ENCODE measurements around the gene CNTNAP2. TPM values are rescaled to one million over a fixed set of nuclear protein-coding genes. Genes with fewer than 3 reads are reported as not detected.

The CNTNAP2 gene
- total RNA-seq, 4 donors from 2014 or later = 0.42 TPM; not detected in 3

DNA sequence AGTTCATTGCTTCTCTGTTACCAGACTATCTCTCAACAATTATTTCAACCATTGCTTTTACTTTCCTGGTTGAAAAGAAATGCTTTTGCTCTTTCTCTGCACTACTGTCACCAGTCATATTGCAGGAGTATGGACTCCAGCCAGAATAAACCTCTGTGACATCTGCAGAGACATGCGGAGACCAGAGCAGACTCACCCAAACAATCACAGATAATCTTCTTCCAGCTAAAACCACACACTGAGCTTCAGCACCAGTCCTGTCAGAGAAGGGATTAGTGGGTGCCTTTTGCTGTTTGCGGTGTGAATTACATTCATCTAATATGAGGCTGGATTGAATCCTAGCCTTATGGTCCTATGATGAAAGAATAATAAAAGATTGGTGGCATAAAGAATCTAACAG is 258.6 kb downstream of the CNTNAP2 start:
- 60 to 63% methylated on average over 2 of the region's 2 CpGs for WGBS, 2 donors
- H3K27ac ChIP-seq = no peak overlapping the region
- peaks cover 0 to 3% (median 0%) of the 10 kb centered on the region in 4 donors for H3K9me3 ChIP-seq
- H3K4me1 ChIP-seq = no peaks in the 10 kb centered on the region
- DNase-seq (ENCODE audit: low spot score in 2 of 2) = no peak
- no peaks in the 10 kb centered on the region for H3K27me3 ChIP-seq
- TF ChIP-seq EP300 (IDR thresholded peaks at IDR 0.05) (no peak), POLR2A (IDR thresholded peaks at IDR 0.05) (no peak)
- TF ChIP-seq, protein P1, sequence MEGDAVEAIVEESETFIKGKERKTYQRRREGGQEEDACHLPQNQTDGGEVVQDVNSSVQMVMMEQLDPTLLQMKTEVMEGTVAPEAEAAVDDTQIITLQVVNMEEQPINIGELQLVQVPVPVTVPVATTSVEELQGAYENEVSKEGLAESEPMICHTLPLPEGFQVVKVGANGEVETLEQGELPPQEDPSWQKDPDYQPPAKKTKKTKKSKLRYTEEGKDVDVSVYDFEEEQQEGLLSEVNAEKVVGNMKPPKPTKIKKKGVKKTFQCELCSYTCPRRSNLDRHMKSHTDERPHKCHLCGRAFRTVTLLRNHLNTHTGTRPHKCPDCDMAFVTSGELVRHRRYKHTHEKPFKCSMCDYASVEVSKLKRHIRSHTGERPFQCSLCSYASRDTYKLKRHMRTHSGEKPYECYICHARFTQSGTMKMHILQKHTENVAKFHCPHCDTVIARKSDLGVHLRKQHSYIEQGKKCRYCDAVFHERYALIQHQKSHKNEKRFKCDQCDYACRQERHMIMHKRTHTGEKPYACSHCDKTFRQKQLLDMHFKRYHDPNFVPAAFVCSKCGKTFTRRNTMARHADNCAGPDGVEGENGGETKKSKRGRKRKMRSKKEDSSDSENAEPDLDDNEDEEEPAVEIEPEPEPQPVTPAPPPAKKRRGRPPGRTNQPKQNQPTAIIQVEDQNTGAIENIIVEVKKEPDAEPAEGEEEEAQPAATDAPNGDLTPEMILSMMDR (IDR thresholded peaks at IDR 0.05) = no peak
- H3K4me3 ChIP-seq = no peak overlapping the region
- no peaks in the 10 kb centered on the region for H3K36me3 ChIP-seq

DNA sequence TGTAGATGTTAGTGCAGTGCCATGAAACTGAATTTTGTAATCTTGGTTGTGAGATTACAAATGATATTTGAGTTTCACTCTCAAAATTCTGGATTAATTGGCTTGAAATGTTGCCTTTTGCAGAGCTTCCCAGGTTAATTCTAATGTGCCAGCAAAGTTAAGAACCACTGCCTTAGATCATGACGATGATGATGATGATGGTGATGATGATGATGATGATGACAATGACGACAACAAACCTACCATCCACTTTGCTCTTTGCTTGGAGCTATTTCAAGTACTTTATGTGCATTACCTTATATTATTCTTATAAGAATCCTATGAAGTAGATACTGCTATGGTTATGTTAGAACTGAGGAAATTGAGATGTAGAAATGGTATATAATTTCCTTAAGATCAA is 261.6 kb downstream of the CNTNAP2 start:
- H3K9me3 ChIP-seq = peaks cover 0 to 3% (median 0%) of the 10 kb centered on the region in 4 donors
- 82 to 84% methylated on average over 2 of the region's 2 CpGs for WGBS, 2 donors

DNA sequence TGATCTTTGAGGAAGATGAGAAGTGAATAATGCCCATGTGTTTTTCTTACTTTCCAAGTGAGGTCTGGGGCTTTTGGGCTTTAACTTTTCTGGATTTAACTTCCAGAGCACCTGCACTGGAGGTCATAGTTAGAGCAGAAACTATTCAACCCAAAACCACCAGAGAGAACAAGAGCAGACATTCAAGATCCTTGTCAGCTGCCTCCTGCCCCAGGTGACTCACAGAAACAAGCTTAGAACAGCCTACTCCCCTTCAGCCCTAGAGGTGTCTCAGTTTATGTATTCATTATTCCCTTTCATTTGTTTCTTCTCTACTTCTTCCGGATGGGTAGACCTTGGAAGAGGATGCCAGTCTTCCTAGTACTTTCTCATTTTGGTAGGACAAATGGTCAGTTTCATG is 270.5 kb downstream of the CNTNAP2 start:
- H3K4me1 ChIP-seq = no peaks in the 10 kb centered on the region
- no peaks in the 10 kb centered on the region for H3K36me3 ChIP-seq
- WGBS, 2 donors = 93 to 100% methylated on average over 1 of the region's 1 CpG
- TF ChIP-seq EP300 (IDR thresholded peaks at IDR 0.05) (no peak), POLR2A (IDR thresholded peaks at IDR 0.05) (no peak)
- TF ChIP-seq, protein P1 (IDR thresholded peaks at IDR 0.05) = no peak
- H3K27me3 ChIP-seq = no peaks in the 10 kb centered on the region
- no peak for DNase-seq (ENCODE audit: low spot score in 2 of 2)
- no peak overlapping the region for H3K4me3 ChIP-seq
- H3K9me3 ChIP-seq = no peaks in the 10 kb centered on the region
- H3K27ac ChIP-seq = no peak overlapping the region

More for the DNA sequence above, 261.6 kb downstream of the CNTNAP2 start:
- no peaks in the 10 kb centered on the region for H3K27me3 ChIP-seq
- H3K4me1 ChIP-seq = no peaks in the 10 kb centered on the region
- no peaks in the 10 kb centered on the region for H3K36me3 ChIP-seq
- TF ChIP-seq, protein P1 (IDR thresholded peaks at IDR 0.05) = no peak
- TF ChIP-seq EP300 (IDR thresholded peaks at IDR 0.05) (no peak), POLR2A (IDR thresholded peaks at IDR 0.05) (no peak)
- H3K27ac ChIP-seq = no peak overlapping the region
- no peak for DNase-seq (ENCODE audit: low spot score in 2 of 2)
- H3K4me3 ChIP-seq = no peak overlapping the region

DNA sequence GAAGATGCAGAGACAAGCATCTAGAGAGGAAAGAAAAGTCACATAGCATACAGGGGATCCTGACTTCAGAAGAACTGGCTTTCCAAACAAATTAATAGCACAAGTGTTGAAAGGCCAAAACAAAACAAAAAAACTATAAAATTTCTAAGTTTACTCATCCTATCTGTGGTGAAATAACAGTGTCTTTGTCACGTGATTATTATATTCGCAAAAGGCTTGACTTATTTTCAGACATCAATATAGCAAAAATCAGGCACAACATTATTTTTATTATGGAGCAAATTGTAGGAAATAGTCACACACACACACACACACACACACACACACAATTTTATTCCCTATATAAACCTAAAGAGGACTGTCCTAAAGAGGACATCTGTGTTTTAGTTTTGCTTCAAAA is 272.3 kb downstream of the CNTNAP2 start:
- Histone ChIP-seq H3K4me3 (no peak overlapping the region), H3K9me3 (no peaks in the 10 kb centered on the region), H3K27me3 (no peaks in the 10 kb centered on the region), H3K27ac (no peak overlapping the region), H3K4me1 (no peaks in the 10 kb centered on the region), H3K36me3 (no peaks in the 10 kb centered on the region)
- no peak for TF ChIP-seq EP300 (IDR thresholded peaks at IDR 0.05)
- TF ChIP-seq, protein P1 (IDR thresholded peaks at IDR 0.05) = no peak
- TF ChIP-seq POLR2A (IDR thresholded peaks at IDR 0.05) = no peak
- 66 to 74% methylated on average over 2 of the region's 2 CpGs for WGBS, 2 donors
- DNase-seq (ENCODE audit: low spot score in 2 of 2) = no peak

DNA sequence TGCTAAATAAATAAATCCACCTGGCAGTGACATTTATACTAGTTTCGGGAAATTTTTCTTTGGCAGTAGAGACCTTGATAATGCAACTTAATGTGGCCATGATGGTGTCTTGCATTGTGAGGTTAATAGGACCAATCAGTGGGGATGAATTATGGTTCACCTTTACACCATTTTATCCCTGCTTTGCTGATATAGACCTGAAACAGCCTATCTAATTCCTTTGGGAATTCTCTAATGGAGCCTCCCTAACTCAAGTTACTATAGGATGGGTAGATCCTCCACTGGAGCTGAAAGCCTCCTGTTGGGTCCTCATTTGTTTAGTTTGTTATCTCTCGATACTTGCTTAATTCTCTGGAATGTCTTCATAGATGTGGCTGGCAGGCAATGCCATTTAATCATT is 276.7 kb downstream of the CNTNAP2 start:
- Histone ChIP-seq H3K4me1 (no peaks in the 10 kb centered on the region), H3K4me3 (no peak overlapping the region), H3K36me3 (no peaks in the 10 kb centered on the region), H3K27ac (no peak overlapping the region), H3K9me3 (no peaks in the 10 kb centered on the region), H3K27me3 (no peaks in the 10 kb centered on the region)
- WGBS, 2 donors = 91 to 93% methylated on average over 2 of the region's 2 CpGs
- TF ChIP-seq POLR2A (IDR thresholded peaks at IDR 0.05) (no peak), EP300 (IDR thresholded peaks at IDR 0.05) (no peak)
- TF ChIP-seq, protein P1 (IDR thresholded peaks at IDR 0.05) = no peak
- DNase-seq (ENCODE audit: low spot score in 2 of 2) = no peak

Measured in tibial nerve (tissue), 4 donors.